ENCODE measurements around the gene RARRES2. TPM values are rescaled to one million over a fixed set of nuclear protein-coding genes. Genes with fewer than 3 reads are reported as not detected.

Gene RARRES2
- total and polyA plus RNA-seq, 12 donors, result 132 to 7,984 (median 3,315) TPM

- intact Hi-C loops (cut with DNase I), result no loop called here
- Histone ChIP-seq H3K27me3 (no peaks in the 10 kb centered on the region), H3K27ac (peak overlapping the region in 1 of 5 donors; percentile 68), H3K4me3 (no peak overlapping the region), H3K36me3 (replicated peaks in 1 of 2) (no peaks in the 10 kb centered on the region), H3K9me3 (replicated peaks in 1 of 3) (no peaks in the 10 kb centered on the region), H3K4me1 (replicated peaks in 1 of 2) (peaks cover 11 to 47% of the 10 kb centered on the region in 2 donors)
- 77 to 89% (median 84%) methylated on average over 12 to 15 of the region's 15 CpGs for WGBS, 4 donors
- DNase-seq, result peak in 1 of 7 donors; percentile 11
- TF ChIP-seq POLR2A (IDR thresholded peaks at IDR 0.05) (no peak), CTCF (IDR thresholded peaks at IDR 0.05) (no peak)
These were observed 43.2 kb upstream of the RARRES2 start for GRCh38 chr7:150384406-150385301.

- DNase-seq, result peak in 2 of 7 donors; percentile 53 to 94
- H3K4me3 ChIP-seq, result no peak overlapping the region
- H3K27me3 ChIP-seq, result no peaks in the 10 kb centered on the region
- 54 to 93% (median 89%) methylated on average over 2 to 22 of the region's 22 CpGs for WGBS, 4 donors
- no peaks in the 10 kb centered on the region for H3K36me3 ChIP-seq (replicated peaks in 1 of 2)
- intact Hi-C loops (cut with DNase I), result no loop called here
- H3K9me3 ChIP-seq (replicated peaks in 1 of 3), result no peaks in the 10 kb centered on the region
- TF ChIP-seq POLR2A (IDR thresholded peaks at IDR 0.05), result peak in 1 of 2 donors; percentile 58
- TF ChIP-seq CTCF (IDR thresholded peaks at IDR 0.05), result no peak
- peaks cover 7 to 44% of the 10 kb centered on the region in 2 donors for H3K4me1 ChIP-seq (replicated peaks in 1 of 2)
- peak overlapping the region in 1 of 5 donors; percentile 68 for H3K27ac ChIP-seq
These were observed 42.4 kb upstream of the RARRES2 start for GRCh38 chr7:150383710-150384397.

DNA sequence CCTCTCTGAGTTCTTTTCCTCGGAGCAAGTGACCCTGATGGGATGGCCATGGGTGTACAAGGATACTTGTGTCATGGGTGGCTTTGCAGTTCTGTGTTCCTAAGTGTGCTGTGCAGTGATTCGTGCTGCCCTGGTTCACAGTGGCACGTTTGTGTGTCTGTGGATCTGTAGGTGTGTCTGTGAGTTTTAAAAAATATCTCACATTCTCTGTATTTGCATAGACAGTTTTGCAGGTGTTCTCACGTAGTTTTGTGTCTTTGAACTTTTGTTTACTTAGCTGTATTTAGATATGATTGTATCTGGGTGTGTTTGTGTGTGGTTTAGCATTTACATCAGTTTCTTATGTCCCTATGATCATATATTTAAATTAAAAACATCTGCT, 41.4 kb upstream of the RARRES2 start:
- DNase-seq, result no peak
- no peaks in the 10 kb centered on the region for H3K27me3 ChIP-seq
- peak overlapping the region in 2 of 5 donors; percentile 40 to 68 for H3K27ac ChIP-seq
- peaks cover 4 to 46% of the 10 kb centered on the region in 2 donors for H3K4me1 ChIP-seq (replicated peaks in 1 of 2)
- H3K4me3 ChIP-seq, result no peak overlapping the region
- TF ChIP-seq CTCF (IDR thresholded peaks at IDR 0.05), result no peak
- TF ChIP-seq POLR2A (IDR thresholded peaks at IDR 0.05), result no peak
- no peaks in the 10 kb centered on the region for H3K36me3 ChIP-seq (replicated peaks in 1 of 2)
- intact Hi-C loops (cut with DNase I), result no loop called here
- no peaks in the 10 kb centered on the region for H3K9me3 ChIP-seq (replicated peaks in 1 of 3)
- WGBS, 4 donors, result 49 to 54% (median 50%) methylated on average over 3 to 4 of the region's 4 CpGs

DNA sequence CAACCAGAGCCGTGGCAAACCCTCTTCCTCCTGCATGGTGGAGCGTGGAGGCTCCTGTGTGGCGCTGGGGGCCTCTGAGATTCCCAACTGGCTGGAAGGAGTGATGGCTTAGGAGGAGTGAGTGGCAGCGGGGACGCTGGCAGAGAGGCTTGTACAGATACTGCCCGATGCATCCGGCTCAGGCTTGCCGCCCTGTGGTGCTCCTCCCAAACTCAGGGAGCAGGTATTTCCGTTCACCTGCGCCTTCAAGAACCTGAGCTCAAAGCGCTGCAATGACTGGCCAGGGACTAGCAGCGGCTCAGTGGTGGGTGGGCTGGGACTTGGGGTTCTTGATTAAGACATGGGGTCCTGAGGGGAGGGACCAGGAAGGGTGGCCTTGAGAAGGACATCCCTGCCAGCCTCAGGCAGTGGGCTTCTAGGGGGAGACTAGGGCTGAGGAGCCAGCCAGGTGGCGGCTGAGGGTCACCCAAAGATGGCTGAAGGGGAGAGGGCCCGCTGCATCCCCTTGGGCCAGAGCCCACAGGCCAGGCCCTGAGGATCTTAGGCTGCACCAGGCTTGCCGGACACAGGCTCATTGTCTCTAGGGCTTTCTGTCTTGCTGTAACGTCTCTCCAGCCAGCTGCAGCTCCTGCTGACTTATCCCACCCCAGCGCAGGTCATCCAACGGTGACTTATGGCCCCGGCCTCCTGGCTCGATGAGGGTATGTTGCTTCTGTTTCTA, 40.9 kb upstream of the RARRES2 start:
- WGBS, 4 donors, result 73 to 83% (median 80%) methylated on average over 9 to 20 of the region's 20 CpGs
- Histone ChIP-seq H3K9me3 (replicated peaks in 1 of 3) (no peaks in the 10 kb centered on the region), H3K4me3 (no peak overlapping the region), H3K36me3 (replicated peaks in 1 of 2) (no peaks in the 10 kb centered on the region), H3K27ac (peak overlapping the region in 2 of 5 donors; percentile 40 to 68), H3K27me3 (no peaks in the 10 kb centered on the region), H3K4me1 (replicated peaks in 1 of 2) (peaks cover 4 to 51% of the 10 kb centered on the region in 2 donors)
- intact Hi-C loops (cut with DNase I), result no loop called here
- peak in 1 of 7 donors; percentile 50 for DNase-seq
- TF ChIP-seq POLR2A (IDR thresholded peaks at IDR 0.05) (peak in 1 of 2 donors; percentile 8), CTCF (IDR thresholded peaks at IDR 0.05) (no peak)
